NCI-H2081 treated with DMSO at 0.1 percent for 48 hours (cell line): ENCODE data around the gene TBX4.
"Not testable (repeated sequence)": the region's sequence is repeated elsewhere in the genome, so short reads cannot be mapped to it uniquely, and the experiment has no call there.

Experiments used
- DNase-seq: peaks from one replicate; lab custom pipeline; 2025; lab: John Stamatoyannopoulos, UW

TBX4 gene

DNA sequence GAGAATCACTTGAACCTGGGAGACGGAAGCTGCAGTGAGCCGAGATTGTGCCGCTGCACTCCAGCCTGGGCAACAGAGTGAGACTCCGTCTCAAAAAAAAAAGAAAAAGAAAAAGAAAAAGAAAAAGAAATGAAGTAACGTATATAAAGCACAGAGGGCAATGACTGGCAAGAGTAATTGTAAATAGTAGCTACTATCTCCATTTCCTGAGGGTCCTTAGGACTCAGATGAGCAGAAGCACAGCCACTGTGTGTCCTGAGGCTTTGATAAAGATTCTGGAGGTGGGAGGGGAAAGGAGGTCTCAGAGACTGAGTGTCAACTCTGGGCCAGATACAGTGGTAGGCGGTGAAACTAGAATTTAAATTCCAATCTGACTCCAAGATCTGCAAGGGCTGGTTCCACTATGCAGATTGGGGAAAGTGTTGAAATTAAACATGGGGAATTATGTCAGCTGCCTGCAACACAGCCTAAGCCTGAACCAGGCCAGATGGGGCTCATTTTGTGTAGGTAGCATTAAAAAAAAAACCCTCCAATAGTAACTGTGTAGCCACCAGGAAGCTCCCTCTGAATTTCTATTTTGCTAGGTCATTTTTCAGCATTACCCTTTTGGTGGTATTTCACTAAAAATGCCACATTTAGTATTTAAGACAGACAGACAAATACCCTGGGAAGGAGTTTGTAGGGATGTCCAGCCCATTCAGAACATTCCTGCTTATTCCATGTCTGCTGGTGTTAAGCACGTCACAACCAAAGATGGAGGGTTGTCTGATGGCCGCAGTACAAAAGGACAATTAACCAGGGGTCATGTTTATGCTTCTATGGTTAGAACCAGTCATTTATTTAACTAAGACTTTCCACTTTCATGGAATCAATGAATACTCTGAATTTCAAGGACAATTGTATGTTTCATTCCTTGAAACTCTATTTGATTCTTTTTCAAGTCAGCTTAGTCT is 46.1 kb downstream of the TBX4 start:
- DNase-seq, result no peak

DNA sequence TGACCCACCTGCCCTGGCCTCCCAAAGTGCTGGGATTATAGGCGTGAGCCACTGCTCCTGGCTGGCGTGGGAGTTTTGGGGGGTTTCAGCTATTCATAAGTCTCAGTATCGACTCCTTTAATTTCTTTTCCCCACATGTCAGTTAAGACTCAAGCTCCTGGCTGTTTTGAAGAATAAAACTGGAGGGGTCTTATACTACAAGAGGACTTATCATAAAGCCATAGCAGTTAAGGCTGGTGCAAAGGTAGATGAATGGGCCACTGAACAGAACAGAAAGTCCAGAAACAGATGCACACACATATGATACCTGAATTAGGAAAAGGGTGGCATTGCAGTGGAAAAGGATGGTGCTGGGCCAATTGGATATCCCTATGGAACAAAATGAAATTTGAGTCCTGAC is 47.4 kb downstream of the TBX4 start:
- DNase-seq, result no peak

DNA sequence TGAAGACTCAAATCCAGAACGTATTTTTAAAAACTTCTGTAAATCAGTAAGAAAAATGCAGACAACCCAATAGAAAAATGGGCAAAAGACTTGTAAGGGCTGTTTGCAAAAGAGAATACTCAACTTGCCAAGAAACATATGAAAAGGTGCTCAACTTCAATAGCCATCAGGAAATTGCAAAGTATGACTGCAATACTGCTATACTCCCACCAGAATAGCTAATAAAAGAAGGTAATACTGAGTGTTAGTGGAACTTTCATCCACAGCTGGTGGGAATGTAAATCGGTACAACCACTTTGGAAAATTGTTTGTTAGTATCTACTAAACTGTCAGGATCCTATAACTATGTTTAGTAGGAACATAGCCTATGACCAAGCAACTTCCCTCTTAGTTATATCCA is 48.1 kb downstream of the TBX4 start:
- DNase-seq, result no peak

GRCh38 chr17:61502292-61502691 is 50.1 kb downstream of the TBX4 start:
- DNase-seq, result no peak

GRCh38 chr17:61503961-61504360 is 51.7 kb downstream of the TBX4 start:
- no peak for DNase-seq

GRCh38 chr17:61504697-61505096 is 52.5 kb downstream of the TBX4 start:
- DNase-seq, result no peak

DNA sequence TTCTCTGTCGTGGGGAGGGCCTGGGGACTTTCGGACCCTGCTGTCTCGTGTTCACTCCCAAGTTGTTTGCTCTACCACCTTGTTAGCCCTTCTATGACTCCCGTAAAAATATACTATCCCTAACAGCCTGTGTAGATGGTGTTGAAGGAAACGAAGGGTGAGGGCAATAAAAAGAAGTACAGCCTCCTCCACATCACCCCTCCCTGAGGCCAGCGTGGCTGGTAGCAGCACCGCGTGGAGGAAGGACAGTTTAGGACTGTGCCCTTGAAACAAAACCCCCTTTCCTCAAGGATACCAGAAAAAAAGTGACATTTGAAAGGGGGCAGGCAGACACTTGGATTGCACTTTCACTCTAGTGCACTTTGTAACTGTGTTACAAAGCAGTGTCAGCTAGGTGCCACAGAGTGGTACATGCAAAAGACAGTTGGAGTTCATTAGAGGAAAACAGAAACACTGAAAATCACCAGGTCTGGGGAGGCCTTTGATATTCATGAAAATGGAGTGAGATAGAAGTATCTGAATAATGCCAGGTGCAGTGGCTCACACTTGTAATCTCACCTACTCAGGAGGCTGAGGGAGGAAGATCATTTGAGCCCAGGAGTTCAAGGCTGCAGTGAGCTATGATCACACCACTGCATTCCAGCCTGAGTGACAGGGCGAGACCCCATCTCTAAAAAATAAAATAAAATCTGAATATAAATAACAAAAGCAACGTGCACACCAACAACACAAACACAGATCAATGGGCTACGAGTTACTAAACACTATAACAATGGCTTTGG is 53.8 kb downstream of the TBX4 start:
- no peak for DNase-seq

GRCh38 chr17:61507383-61508066 is 55.3 kb downstream of the TBX4 start:
- DNase-seq, result no peak

DNA sequence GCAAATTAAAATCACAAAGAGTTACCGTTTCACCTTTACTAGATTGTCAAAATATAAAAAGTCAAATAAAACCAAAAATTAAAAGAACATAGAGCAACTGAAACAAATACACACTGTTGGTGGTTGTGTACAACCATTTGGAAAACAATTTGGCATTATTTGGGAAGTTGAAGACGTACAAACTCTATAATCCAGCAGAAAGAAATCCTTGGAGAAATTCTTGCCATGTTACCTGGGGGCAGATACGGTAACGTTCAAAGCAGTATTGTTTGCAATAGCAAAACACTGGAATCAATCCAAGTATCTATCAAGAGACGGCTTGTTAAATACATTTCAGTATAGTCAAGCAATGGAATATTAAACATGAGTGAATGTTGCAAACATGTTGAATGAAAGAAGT is 56.7 kb downstream of the TBX4 start:
- no peak for DNase-seq

DNA sequence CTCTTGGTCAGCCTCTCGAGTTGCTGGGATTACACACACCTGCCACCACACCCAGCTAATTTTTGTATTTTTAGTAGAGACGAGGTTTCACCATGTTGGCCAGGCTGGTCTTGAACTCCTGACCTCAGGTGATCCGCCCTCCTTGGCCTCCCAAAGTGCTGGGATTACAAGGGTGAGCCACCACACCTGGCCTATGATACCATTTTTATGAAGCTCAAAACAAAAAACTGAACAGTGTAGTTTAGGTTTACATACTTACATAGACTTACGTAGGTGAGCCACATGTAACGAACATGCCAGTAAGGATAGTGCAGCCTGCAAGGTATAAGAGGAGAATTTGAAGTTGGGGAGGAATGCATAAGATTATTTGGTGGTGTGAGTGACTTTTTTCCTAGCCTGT is 57.2 kb downstream of the TBX4 start:
- not testable (repeated sequence) for DNase-seq

DNA sequence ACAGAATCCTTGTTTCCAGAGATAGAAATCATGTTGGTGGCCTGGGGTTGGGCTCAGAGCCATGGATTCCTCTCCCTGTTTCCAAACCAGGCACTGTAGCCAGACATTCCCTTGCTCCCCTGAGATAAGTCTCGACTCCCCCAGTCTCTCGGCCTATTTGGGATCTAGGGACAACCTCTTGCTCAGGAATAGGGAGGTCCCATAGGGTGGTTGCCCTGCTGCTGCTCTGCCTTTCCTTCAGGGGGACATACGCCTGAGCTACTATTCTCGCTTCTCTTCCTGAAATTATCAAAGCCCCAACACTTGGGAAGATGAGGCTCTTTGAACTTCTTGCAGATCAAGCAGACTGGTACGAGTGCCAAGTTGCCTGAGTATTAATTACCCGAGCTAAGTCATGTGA is 58.0 kb downstream of the TBX4 start:
- no peak for DNase-seq

DNA sequence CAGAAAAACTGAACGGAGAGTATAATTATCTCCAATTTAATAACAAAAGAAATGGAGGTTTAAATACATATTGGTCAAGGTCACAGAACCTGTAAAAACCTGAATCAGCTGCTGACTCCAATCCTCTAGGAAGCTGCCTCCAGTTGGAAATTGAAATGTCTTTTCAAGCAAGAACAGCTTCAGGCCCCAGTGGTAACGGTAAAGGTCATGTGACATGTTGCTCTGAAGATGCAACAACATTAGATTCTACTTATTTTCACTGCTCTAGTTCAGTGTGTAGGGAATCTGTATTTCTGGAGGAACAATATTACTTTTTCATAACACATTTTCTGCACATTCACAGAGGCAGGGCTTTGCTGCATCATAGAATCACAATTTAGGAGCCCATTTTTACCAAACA is 58.8 kb downstream of the TBX4 start:
- DNase-seq, result no peak

DNA sequence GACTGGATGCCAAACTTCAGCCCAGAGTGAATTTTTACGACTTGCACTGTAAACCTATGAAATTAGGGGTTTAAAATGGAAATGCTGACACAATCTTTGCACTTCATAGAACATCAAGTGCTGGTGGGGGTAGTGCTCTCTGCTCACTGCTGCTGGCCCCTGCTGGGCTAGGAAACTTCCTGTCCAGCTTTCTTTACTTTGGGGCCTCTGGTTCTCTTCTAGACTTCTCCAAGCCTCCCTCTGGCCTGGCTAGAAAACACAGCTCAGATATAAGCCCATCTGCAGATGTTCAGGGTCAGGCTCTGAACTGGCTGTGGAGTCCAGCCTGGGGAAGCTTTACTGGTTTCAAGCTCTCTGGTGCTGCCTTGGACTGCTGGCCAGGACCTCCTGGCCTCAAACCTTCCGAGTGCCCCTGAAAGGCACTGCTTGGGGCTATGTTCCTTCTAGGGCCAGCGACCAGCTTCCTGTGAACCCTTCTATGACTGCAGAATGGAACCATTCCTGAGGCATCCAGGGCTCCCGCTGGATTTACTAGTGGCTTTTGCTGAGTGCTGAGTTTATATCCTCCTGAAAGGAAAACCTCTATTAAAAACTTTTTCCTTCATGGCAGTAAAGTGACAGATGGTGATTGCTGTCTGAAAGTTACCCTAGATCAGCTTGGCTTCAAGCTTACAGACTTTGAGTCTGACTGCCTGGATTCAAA is 59.4 kb downstream of the TBX4 start:
- DNase-seq, result no peak

DNA sequence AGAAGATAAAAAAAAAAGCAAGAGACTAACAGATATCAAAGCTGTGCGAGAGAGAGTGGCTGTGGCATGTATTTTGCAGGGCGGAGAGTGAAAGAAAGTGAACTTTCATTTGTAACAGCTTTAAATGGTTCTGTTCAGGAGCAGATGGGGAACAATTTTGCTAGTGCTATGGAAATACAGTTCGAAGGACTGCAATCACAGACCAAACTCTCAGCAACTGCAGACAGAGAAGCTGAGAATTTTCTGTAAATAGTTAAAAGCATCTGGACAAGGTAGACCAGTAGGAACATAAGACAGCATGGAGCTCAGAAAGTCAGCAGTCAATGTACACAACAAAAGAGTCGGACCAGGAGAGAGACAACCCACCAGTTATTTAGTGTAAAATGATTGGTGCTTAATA is 62.3 kb downstream of the TBX4 start:
- no peak for DNase-seq

DNA sequence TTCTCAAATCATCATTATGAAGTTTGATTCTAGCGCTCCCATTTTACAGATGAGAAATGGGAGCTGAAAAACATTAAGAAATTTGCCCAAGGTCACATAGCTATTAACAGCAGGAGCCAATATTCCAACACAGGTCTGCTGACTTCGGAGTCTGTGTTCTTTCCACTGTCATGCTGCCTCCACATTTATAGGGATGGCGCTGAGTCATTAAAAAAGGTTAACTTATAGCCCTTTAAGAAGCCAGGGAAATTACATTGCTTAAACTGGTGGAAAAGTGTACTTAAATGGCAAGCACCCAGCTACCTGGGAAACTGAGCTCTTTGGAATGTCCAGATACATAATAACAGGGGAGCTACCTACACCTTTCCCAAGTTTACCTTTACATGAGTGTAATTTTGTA is 65.0 kb downstream of the TBX4 start:
- DNase-seq, result no peak

DNA sequence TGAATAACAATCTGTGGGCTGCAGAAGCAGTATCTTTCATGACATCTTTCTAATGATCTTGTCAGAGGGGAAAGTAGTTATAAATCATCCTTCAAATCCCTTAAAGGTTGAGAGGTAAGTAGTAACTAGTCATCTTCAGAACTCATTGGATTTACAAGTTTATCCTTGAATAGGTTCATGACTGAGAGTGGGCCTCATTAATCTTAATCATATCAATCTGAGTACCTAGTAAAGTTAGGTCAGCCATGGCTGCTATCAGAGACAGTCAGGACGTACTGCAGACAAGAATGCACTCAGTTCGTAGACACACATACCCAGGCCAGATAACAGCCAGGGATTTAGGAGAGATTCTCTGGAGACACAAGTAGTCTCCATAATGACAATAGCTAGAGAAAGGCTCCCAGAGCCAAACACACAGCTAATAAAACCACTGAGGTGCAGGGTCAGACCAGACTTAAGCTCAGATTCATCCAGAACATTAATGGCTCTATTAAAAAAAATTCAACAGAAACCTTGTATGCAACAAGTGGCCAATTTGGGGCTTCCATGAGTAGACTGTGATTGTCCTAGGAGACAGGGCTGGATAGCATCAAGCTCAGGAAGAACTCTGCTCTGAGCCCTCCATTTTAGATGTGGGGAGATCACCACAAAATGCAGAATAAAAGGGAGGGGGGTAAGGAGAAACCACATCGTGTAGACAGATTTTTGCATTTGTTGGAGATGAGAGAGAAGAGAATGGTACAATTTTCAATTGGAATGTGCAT is 65.8 kb downstream of the TBX4 start:
- DNase-seq, result no peak

GRCh38 chr17:61519139-61519538 is 66.9 kb downstream of the TBX4 start:
- DNase-seq, result no peak

DNA sequence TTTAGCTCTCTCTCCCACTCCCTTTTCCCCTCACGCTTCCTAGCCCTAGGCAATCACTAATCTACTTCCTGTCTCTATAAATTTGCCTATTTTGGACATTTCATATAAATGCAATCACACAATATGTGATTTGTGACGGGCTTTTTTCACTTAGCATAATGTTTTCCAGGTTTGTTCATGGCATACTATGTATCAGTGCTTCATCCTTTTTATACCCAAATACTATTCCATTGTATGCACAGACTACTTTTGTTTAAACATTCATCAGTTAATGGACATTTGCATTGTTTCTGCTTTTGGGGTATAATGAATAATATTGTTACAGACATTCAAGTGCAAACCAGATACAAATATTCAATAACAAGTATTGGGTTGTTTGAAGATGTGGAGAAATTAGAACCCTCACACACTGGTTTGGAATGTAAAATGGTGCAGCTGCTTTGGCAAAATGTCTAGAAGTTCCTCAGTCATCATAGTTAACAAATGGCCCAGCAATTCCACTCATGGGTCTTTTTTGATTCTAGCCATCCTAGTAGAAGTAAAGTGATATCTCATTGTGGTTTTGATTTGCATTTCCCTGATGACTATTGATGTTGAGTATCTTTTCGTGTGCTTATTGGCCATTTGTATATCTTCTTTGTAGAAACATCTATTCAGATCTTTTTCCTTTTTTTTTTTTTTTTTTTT is 67.7 kb downstream of the TBX4 start:
- DNase-seq, result no peak

- DNase-seq, result no peak
These were observed 68.7 kb downstream of the TBX4 start for GRCh38 chr17:61520897-61521296.

DNA sequence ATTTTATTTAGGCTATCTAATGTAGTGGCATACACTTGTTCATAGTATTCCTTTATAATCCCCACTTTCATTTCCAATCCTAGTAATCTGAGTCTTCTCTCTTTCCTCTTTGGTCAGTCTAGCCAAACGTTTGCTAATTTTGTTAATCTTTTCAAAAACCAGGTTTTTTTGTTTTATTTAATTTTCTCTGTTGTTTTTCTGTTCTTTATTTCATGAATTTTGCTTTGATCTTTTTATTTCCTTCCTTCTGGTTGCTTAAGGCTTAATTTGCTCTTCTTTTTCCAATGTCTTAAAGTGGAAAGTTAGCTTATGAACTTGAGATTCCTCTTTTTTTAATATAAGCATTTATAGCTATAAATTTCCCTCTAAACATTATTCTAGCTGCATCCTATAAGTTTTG is 69.9 kb downstream of the TBX4 start:
- no peak for DNase-seq

DNA sequence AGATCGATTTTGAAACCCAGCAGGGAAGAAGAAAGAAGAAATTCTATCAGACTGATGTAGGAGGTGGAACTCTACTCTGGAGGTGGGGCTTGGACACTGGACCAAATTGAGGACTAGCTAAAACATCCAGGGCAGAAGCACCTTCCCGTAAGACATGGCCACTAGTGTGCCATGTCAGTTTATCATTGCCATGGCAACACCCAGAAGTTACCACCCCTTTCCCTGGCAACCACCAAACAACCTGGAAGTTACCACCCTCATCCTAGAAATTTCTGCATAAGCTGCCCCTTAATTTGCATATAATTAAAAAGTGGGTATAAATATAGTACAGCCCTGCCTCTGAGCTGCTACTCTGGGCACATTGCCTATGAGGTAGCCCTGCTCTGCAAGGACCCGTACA is 72.1 kb downstream of the TBX4 start:
- DNase-seq, result no peak
